ENCODE measurements around the gene ZNRF4.

GRCh38 chr19:5501907-5502306 is 46.7 kb downstream of the ZNRF4 start:
- TF ChIP-seq CTCF (IDR thresholded peaks at IDR 0.05) (no peak), POLR2AphosphoS5 (IDR thresholded peaks at IDR 0.05; ENCODE audit: insufficient read depth in 1 of 2, low read depth in 1 of 2) (no peak)
